Caco-2 (cell line): ENCODE results near the gene CDH13. TPM values are rescaled to one million over a fixed set of nuclear protein-coding genes. Genes with fewer than 3 reads are reported as not detected.

Experiments
- BruUV-seq: library from RNA; stranded (reverse); fragments of 400-500 nt; replicated peaks from 2 replicates; lab custom pipeline; 2021; lab: Mats Ljungman, UMichigan
- CTCF ChIA-PET: fragments of 300-600 bp; sonication (Branson Sonifier 250); formaldehyde crosslinking; loops from one replicate; lab custom pipeline; 2022; ENCODE audit warnings: antibody characterized with exemption; lab: Charles Lee
- POLR2A ChIA-PET: fragments of 300-600 bp; sonication (Branson Sonifier 250); formaldehyde crosslinking; loops from one replicate; lab custom pipeline; 2022; ENCODE audit warnings: antibody characterized with exemption; lab: Charles Lee
- DNase-seq, 2 experiments: peaks; one replicate each; pipeline versions ENCODE4 v3.0.0 to v3.0.0-alpha.2; 2020 to 2022
- H3K27me3 ChIP-seq: replicated peaks from 2 replicates; pipeline ENCODE4 v1.6.0; 2011; ENCODE audit warnings: low read length; ENCODE audit not compliant: control insufficient read depth, insufficient read depth
- H3K36me3 ChIP-seq: 2 replicates; pipeline ENCODE4 v1.5.1; 2011; ENCODE audit warnings: low read length; ENCODE audit not compliant: control insufficient read depth, insufficient read depth
- H3K4me1 ChIP-seq: fragments of 250-450 bp; sonication (Bioruptor Pico); 2 replicates; pipeline ENCODE4 v1.5.1; 2020; ENCODE audit warnings: mild to moderate bottlenecking
- H3K4me3 ChIP-seq: 2 replicates; pipeline ENCODE4 v1.5.1; 2011; ENCODE audit warnings: low read depth, mild to moderate bottlenecking, control low read depth, low read length
- H3K9me3 ChIP-seq: fragments of 250-450 bp; sonication (Bioruptor Pico); 2 replicates; pipeline ENCODE4 v1.5.1; 2020; ENCODE audit warnings: mild to moderate bottlenecking, moderate library complexity
- H3K27ac Mint-ChIP-seq: one replicate; pipeline ENCODE4 v1.8.0; 2022; ENCODE audit warnings: mixed read lengths; ENCODE audit not compliant: unreplicated experiment
- H3K27me3 Mint-ChIP-seq: one replicate; pipeline ENCODE4 v1.8.0; 2022; ENCODE audit warnings: mixed read lengths; ENCODE audit not compliant: insufficient read depth, unreplicated experiment
- H3K36me3 Mint-ChIP-seq: one replicate; pipeline ENCODE4 v1.8.0; 2022; ENCODE audit warnings: mild to moderate bottlenecking, mixed read lengths; ENCODE audit not compliant: insufficient read depth, unreplicated experiment
- H3K4me1 Mint-ChIP-seq: one replicate; pipeline ENCODE4 v1.8.0; 2022; ENCODE audit warnings: low read depth, mixed read lengths; ENCODE audit not compliant: unreplicated experiment
- H3K4me3 Mint-ChIP-seq: one replicate; pipeline ENCODE4 v1.8.0; 2022; ENCODE audit warnings: mild to moderate bottlenecking, moderate library complexity, mixed read lengths; ENCODE audit not compliant: unreplicated experiment
- H3K9me3 Mint-ChIP-seq: one replicate; pipeline ENCODE4 v1.8.0; 2022; ENCODE audit warnings: mixed read lengths; ENCODE audit not compliant: unreplicated experiment
- CTCF ChIP-seq, 2 experiments: fragments of 200-600 bp in 1 of 2; IDR thresholded peaks; 1 replicate in 1 of 2; 2 replicates in 1 of 2; pipeline versions ENCODE4 v1.5.1 to v1.8.0; 2011 to 2022; ENCODE audit warnings: antibody characterized with exemption in 1 of 2, control low read depth in 1 of 2, inconsistent platforms in 1 of 2, low read depth in 1 of 2, low read length in 1 of 2, mild to moderate bottlenecking in 1 of 2, moderate library complexity in 1 of 2; ENCODE audit not compliant: insufficient read depth in 1 of 2, severe bottlenecking in 1 of 2, unreplicated experiment in 1 of 2
- intact Hi-C: fragments of 100-400 bp; cut with micrococcal nuclease; formaldehyde crosslinking; loops from one replicate; pipeline ENCODE4 v1.10.0; 2022; ENCODE audit not compliant: unreplicated experiment
- total RNA-seq: library from RNA; stranded (reverse); gene quantifications from 2 replicates; pipeline ENCODE4 v1.2.3, GENCODE V29; 2022

CDH13 gene
- total RNA-seq, 1 experiment from 2014 or later = 2.2 TPM

DNA sequence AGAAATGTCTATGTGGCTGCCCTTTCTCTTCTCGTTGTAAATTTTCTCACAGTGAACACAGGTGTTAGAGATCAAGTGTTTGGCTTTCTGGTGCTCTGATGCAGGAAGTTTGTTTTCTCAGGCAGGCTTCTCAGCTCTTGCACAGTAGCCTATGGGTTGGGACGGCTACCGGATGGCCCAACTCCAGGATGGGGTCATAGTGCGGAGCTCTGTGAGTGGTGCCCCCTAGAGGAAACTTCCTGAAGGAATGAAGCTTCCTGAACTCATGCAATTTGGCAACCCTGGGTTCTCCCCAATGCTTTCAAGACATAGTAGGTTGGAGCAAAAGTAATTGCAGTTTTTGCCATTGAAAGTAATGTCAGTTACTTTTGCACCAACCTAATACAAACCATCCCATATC lies 773.5 kb downstream of the CDH13 start:
- intact Hi-C loops = no loop called here
- peaks cover 4% of the 10 kb centered on the region for H3K27me3 Mint-ChIP-seq
- Histone ChIP-seq H3K36me3 (no peaks in the 10 kb centered on the region), H3K27me3 (no peaks in the 10 kb centered on the region), H3K4me1 (no peaks in the 10 kb centered on the region), H3K9me3 (peaks cover 9% of the 10 kb centered on the region; the same call in 1 of the 2 replicates), H3K4me3 (no peak overlapping the region)
- ChIA-PET POLR2A (no interaction called here), CTCF (no interaction called here)
- H3K9me3 Mint-ChIP-seq = no peaks in the 10 kb centered on the region
- peak in 1 of 2 experiments; percentile 14 for DNase-seq
- no peaks in the 10 kb centered on the region for H3K36me3 Mint-ChIP-seq
- peak in 1 of 2 experiments; percentile 11 for TF ChIP-seq CTCF (IDR thresholded peaks at IDR 0.05; ENCODE audit: insufficient read depth in 1 of 2, low read depth in 1 of 2, low read length in 1 of 2, severe bottlenecking in 1 of 2, unreplicated experiment in 1 of 2)
- no peak overlapping the region for H3K4me3 Mint-ChIP-seq
- no peaks in the 10 kb centered on the region for H3K4me1 Mint-ChIP-seq
- no peak overlapping the region for H3K27ac Mint-ChIP-seq
- no TSS peak for BruUV-seq

DNA sequence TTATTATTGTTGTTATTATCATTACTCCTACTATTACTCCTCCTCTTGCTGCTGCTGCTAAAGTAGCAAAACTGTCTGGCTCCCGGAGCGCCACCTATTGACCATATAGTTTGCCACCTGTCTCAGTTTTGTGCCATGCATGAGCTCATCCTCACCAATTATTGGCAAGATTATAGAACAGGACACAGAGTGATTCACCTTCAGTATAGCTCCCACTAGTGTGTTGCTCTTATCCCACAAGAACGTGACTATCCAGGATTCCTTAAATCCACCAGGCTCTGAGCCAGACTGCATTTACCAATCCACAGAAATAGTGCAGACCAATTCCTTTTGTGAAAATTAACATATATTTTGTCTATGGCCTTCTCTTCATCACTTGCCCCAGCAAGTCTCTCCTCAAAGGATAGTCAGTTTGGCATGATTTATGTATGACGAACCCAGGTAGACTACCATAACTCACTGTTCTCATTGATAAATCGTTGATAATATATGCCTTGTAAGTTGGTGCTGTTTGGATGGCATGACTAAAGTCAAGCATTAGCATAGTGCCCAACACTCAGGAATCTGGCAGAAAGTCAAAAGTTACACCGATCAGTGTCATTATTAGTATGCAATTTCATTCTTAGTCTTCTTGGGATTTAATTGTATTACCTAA lies 775.5 kb downstream of the CDH13 start:
- CTCF ChIA-PET = no interaction called here
- no peak overlapping the region for H3K27ac Mint-ChIP-seq

GRCh38 chr16:83402967-83403366 lies 776.2 kb downstream of the CDH13 start:
- H3K4me3 ChIP-seq = no peak overlapping the region
- H3K4me3 Mint-ChIP-seq = no peak overlapping the region
- H3K36me3 Mint-ChIP-seq = no peaks in the 10 kb centered on the region
- H3K27me3 Mint-ChIP-seq = peaks cover 10% of the 10 kb centered on the region
- no peaks in the 10 kb centered on the region for H3K4me1 Mint-ChIP-seq
- BruUV-seq = no TSS peak
- H3K9me3 ChIP-seq = peaks cover 6% of the 10 kb centered on the region; the same call in 1 of the 2 replicates
- ChIA-PET POLR2A (no interaction called here), CTCF (no interaction called here)
- H3K27ac Mint-ChIP-seq = no peak overlapping the region
- H3K9me3 Mint-ChIP-seq = no peaks in the 10 kb centered on the region
- intact Hi-C loops = no loop called here
- TF ChIP-seq CTCF (IDR thresholded peaks at IDR 0.05; ENCODE audit: insufficient read depth in 1 of 2, low read depth in 1 of 2, low read length in 1 of 2, severe bottlenecking in 1 of 2, unreplicated experiment in 1 of 2) = no peak
- no peaks in the 10 kb centered on the region for H3K36me3 ChIP-seq
- no peaks in the 10 kb centered on the region for H3K4me1 ChIP-seq
- no peaks in the 10 kb centered on the region for H3K27me3 ChIP-seq
- no peak for DNase-seq

More for the DNA sequence above, 775.5 kb downstream of the CDH13 start:
- no peaks in the 10 kb centered on the region for H3K9me3 Mint-ChIP-seq
- intact Hi-C loops = no loop called here
- H3K4me3 ChIP-seq = no peak overlapping the region
- H3K27me3 Mint-ChIP-seq = peaks cover 10% of the 10 kb centered on the region
- TF ChIP-seq CTCF (IDR thresholded peaks at IDR 0.05; ENCODE audit: insufficient read depth in 1 of 2, low read depth in 1 of 2, low read length in 1 of 2, severe bottlenecking in 1 of 2, unreplicated experiment in 1 of 2) = peak in 1 of 2 experiments; percentile 28
- no peak for DNase-seq
- H3K4me1 Mint-ChIP-seq = no peaks in the 10 kb centered on the region
- H3K36me3 Mint-ChIP-seq = no peaks in the 10 kb centered on the region
- peaks cover 6% of the 10 kb centered on the region; the same call in 1 of the 2 replicates for H3K9me3 ChIP-seq
- no peaks in the 10 kb centered on the region for H3K4me1 ChIP-seq
- H3K27me3 ChIP-seq = no peaks in the 10 kb centered on the region
- POLR2A ChIA-PET = no interaction called here
- no TSS peak for BruUV-seq
- H3K36me3 ChIP-seq = no peaks in the 10 kb centered on the region
- no peak overlapping the region for H3K4me3 Mint-ChIP-seq
